ENCODE results near the gene CCDC6. TPM values are rescaled to one million over a fixed set of nuclear protein-coding genes. Genes with fewer than 3 reads are reported as not detected.
A peak's percentile ranks its signal among the peaks of the same experiment; 100 is the strongest.
"Not testable (repeated sequence)": the region's sequence is repeated elsewhere in the genome, so short reads cannot be mapped to it uniquely, and the experiment has no call there.

CCDC6 gene
- total RNA-seq, 2 donors from 2014 or later, result 34.4 to 49.1 TPM

- no peaks in the 10 kb centered on the region for H3K27me3 Mint-ChIP-seq
- H3K27ac Mint-ChIP-seq, result no peak overlapping the region
- no peak overlapping the region for H3K4me3 Mint-ChIP-seq
- no peaks in the 10 kb centered on the region for H3K4me1 Mint-ChIP-seq
- H3K36me3 Mint-ChIP-seq (ENCODE audit: low read depth), result peaks cover 100% of the 10 kb centered on the region
- H3K9me3 Mint-ChIP-seq, result no peaks in the 10 kb centered on the region
- ATAC-seq (replicated peaks), result peak; percentile 92
These were observed 97.3 kb downstream of the CCDC6 start for GRCh38 chr10:59808896-59809643.

GRCh38 chr10:59807629-59808620, 98.4 kb downstream of the CCDC6 start:
- peak overlapping the region; percentile 34 for H3K27ac Mint-ChIP-seq
- H3K9me3 Mint-ChIP-seq, result no peaks in the 10 kb centered on the region
- H3K27me3 Mint-ChIP-seq, result no peaks in the 10 kb centered on the region
- no peak for ATAC-seq (replicated peaks)
- H3K4me1 Mint-ChIP-seq, result no peaks in the 10 kb centered on the region
- peaks cover 100% of the 10 kb centered on the region for H3K36me3 Mint-ChIP-seq (ENCODE audit: low read depth)
- H3K4me3 Mint-ChIP-seq, result no peak overlapping the region

- Mint-ChIP-seq H3K4me1 (no peaks in the 10 kb centered on the region), H3K9me3 (no peaks in the 10 kb centered on the region), H3K27me3 (no peaks in the 10 kb centered on the region), H3K4me3 (no peak overlapping the region), H3K36me3 (ENCODE audit: low read depth) (peaks cover 100% of the 10 kb centered on the region), H3K27ac (no peak overlapping the region)
- peak; percentile 49 for ATAC-seq (replicated peaks)
These were observed 101.3 kb downstream of the CCDC6 start for GRCh38 chr10:59805014-59805413.

GRCh38 chr10:59804220-59804619, 102.1 kb downstream of the CCDC6 start:
- Mint-ChIP-seq H3K27ac (no peak overlapping the region), H3K9me3 (no peaks in the 10 kb centered on the region), H3K27me3 (no peaks in the 10 kb centered on the region), H3K4me3 (no peak overlapping the region), H3K4me1 (no peaks in the 10 kb centered on the region), H3K36me3 (ENCODE audit: low read depth) (peaks cover 99% of the 10 kb centered on the region)
- no peak for ATAC-seq (replicated peaks)

GRCh38 chr10:59803714-59804113, 102.6 kb downstream of the CCDC6 start:
- Mint-ChIP-seq H3K4me1 (no peaks in the 10 kb centered on the region), H3K27ac (peak overlapping the region; percentile 18), H3K36me3 (ENCODE audit: low read depth) (peaks cover 99% of the 10 kb centered on the region), H3K9me3 (no peaks in the 10 kb centered on the region), H3K4me3 (no peak overlapping the region), H3K27me3 (no peaks in the 10 kb centered on the region)
- ATAC-seq (replicated peaks), result no peak

GRCh38 chr10:59801171-59801570, 105.2 kb downstream of the CCDC6 start:
- Mint-ChIP-seq H3K27me3 (no peaks in the 10 kb centered on the region), H3K36me3 (ENCODE audit: low read depth) (peaks cover 99% of the 10 kb centered on the region), H3K27ac (no peak overlapping the region), H3K9me3 (no peaks in the 10 kb centered on the region), H3K4me1 (no peaks in the 10 kb centered on the region), H3K4me3 (no peak overlapping the region)
- ATAC-seq (replicated peaks), result no peak

GRCh38 chr10:59799421-59799820, 106.9 kb downstream of the CCDC6 start:
- Mint-ChIP-seq H3K36me3 (ENCODE audit: low read depth) (peaks cover 99% of the 10 kb centered on the region), H3K4me3 (no peak overlapping the region), H3K9me3 (no peaks in the 10 kb centered on the region), H3K27me3 (no peaks in the 10 kb centered on the region), H3K27ac (no peak overlapping the region), H3K4me1 (no peaks in the 10 kb centered on the region)
- no peak for ATAC-seq (replicated peaks)

GRCh38 chr10:59793919-59794318, 112.4 kb downstream of the CCDC6 start:
- Mint-ChIP-seq H3K4me3 (no peak overlapping the region), H3K27me3 (no peaks in the 10 kb centered on the region), H3K27ac (no peak overlapping the region), H3K9me3 (no peaks in the 10 kb centered on the region), H3K36me3 (ENCODE audit: low read depth) (peaks cover 99% of the 10 kb centered on the region), H3K4me1 (no peaks in the 10 kb centered on the region)
- no peak for ATAC-seq (replicated peaks)

GRCh38 chr10:59792812-59793211, 113.5 kb downstream of the CCDC6 start:
- H3K4me3 Mint-ChIP-seq, result no peak overlapping the region
- peaks cover 90% of the 10 kb centered on the region for H3K36me3 Mint-ChIP-seq (ENCODE audit: low read depth)
- H3K4me1 Mint-ChIP-seq, result no peaks in the 10 kb centered on the region
- no peak for ATAC-seq (replicated peaks)
- H3K9me3 Mint-ChIP-seq, result no peaks in the 10 kb centered on the region
- no peak overlapping the region for H3K27ac Mint-ChIP-seq
- H3K27me3 Mint-ChIP-seq, result no peaks in the 10 kb centered on the region

GRCh38 chr10:59791601-59792000, 114.8 kb downstream of the CCDC6 start:
- Mint-ChIP-seq H3K4me3 (no peak overlapping the region), H3K27me3 (no peaks in the 10 kb centered on the region), H3K27ac (peak overlapping the region; percentile 48), H3K4me1 (no peaks in the 10 kb centered on the region), H3K9me3 (no peaks in the 10 kb centered on the region), H3K36me3 (ENCODE audit: low read depth) (peaks cover 84% of the 10 kb centered on the region)
- no peak for ATAC-seq (replicated peaks)

- peaks cover 68% of the 10 kb centered on the region for H3K36me3 Mint-ChIP-seq (ENCODE audit: low read depth)
- not testable (repeated sequence) for H3K4me3 Mint-ChIP-seq; H3K9me3 Mint-ChIP-seq; H3K27ac Mint-ChIP-seq; H3K4me1 Mint-ChIP-seq; H3K27me3 Mint-ChIP-seq; ATAC-seq (replicated peaks)
These were observed 116.3 kb downstream of the CCDC6 start for GRCh38 chr10:59790080-59790479.

GRCh38 chr10:59788914-59789313, 117.4 kb downstream of the CCDC6 start:
- ATAC-seq (replicated peaks); H3K27ac Mint-ChIP-seq; H3K4me1 Mint-ChIP-seq; H3K27me3 Mint-ChIP-seq; H3K9me3 Mint-ChIP-seq; H3K4me3 Mint-ChIP-seq: not testable (repeated sequence)
- peaks cover 57% of the 10 kb centered on the region for H3K36me3 Mint-ChIP-seq (ENCODE audit: low read depth)

GRCh38 chr10:59787032-59787431, 119.3 kb downstream of the CCDC6 start:
- not testable (repeated sequence) for H3K27ac Mint-ChIP-seq; H3K4me3 Mint-ChIP-seq; H3K4me1 Mint-ChIP-seq; H3K27me3 Mint-ChIP-seq; H3K9me3 Mint-ChIP-seq; ATAC-seq (replicated peaks)
- peaks cover 38% of the 10 kb centered on the region for H3K36me3 Mint-ChIP-seq (ENCODE audit: low read depth)

- not testable (repeated sequence) for ATAC-seq (replicated peaks)
These were observed 120.9 kb downstream of the CCDC6 start for GRCh38 chr10:59785476-59785875.

GRCh38 chr10:59781511-59781910, 124.8 kb downstream of the CCDC6 start:
- ATAC-seq (replicated peaks), result no peak
- no peaks in the 10 kb centered on the region for H3K4me1 Mint-ChIP-seq
- H3K4me3 Mint-ChIP-seq, result no peak overlapping the region
- H3K9me3 Mint-ChIP-seq, result no peaks in the 10 kb centered on the region
- H3K36me3 Mint-ChIP-seq (ENCODE audit: low read depth), result no peaks in the 10 kb centered on the region
- H3K27me3 Mint-ChIP-seq, result no peaks in the 10 kb centered on the region
- H3K27ac Mint-ChIP-seq, result no peak overlapping the region

More at GRCh38 chr10:59785476-59785875, 120.9 kb downstream of the CCDC6 start:
- not testable (repeated sequence) for H3K9me3 Mint-ChIP-seq, H3K27me3 Mint-ChIP-seq, H3K27ac Mint-ChIP-seq, H3K4me1 Mint-ChIP-seq, H3K4me3 Mint-ChIP-seq
- peaks cover 23% of the 10 kb centered on the region for H3K36me3 Mint-ChIP-seq (ENCODE audit: low read depth)

All from activated T-helper 17 cell treated with anti-CD3 and anti-CD28 coated beads, Interleukin-2, amount 50 U/mL, for 72 hours (primary cell).